TTC549 (cell line): Measurements from ENCODE around the gene ST8SIA6.
"Not testable (repeated sequence)": the region's sequence is repeated elsewhere in the genome, so short reads cannot be mapped to it uniquely, and the experiment has no call there.

Source experiments
- FAIRE-seq: peaks from 2 replicates; lab custom pipeline; 2012; peaks lifted over from hg19 to GRCh38; lab: Jason Lieb, UNC

ST8SIA6 gene

GRCh38 chr10:17343118-17343517 lies 111.3 kb downstream of the ST8SIA6 start:
- no peak for FAIRE-seq

- no peak for FAIRE-seq
Measured at GRCh38 chr10:17340144-17340829, 114.1 kb downstream of the ST8SIA6 start.

- no peak for FAIRE-seq
Measured at GRCh38 chr10:17335065-17335464, 119.3 kb downstream of the ST8SIA6 start.

- no peak for FAIRE-seq
Measured at GRCh38 chr10:17330501-17330900, 123.9 kb downstream of the ST8SIA6 start.

GRCh38 chr10:17326377-17326776 lies 128.0 kb downstream of the ST8SIA6 start:
- no peak for FAIRE-seq

GRCh38 chr10:17321957-17322356 lies 132.4 kb downstream of the ST8SIA6 start:
- not testable (repeated sequence) for FAIRE-seq

- FAIRE-seq: no peak
Measured at GRCh38 chr10:17316488-17317170, 137.8 kb downstream of the ST8SIA6 start.

- FAIRE-seq: no peak
Measured at GRCh38 chr10:17309435-17309834, 145.0 kb downstream of the ST8SIA6 start.

- FAIRE-seq: no peak
Measured at GRCh38 chr10:17307123-17307522, 147.3 kb downstream of the ST8SIA6 start.

- no peak for FAIRE-seq
Measured at GRCh38 chr10:17292375-17292774, 162.0 kb downstream of the ST8SIA6 start.

GRCh38 chr10:17290226-17290625 lies 164.2 kb downstream of the ST8SIA6 start:
- no peak for FAIRE-seq

- FAIRE-seq: no peak
Measured at GRCh38 chr10:17289763-17290162, 164.6 kb downstream of the ST8SIA6 start.

- FAIRE-seq: no peak
Measured at GRCh38 chr10:17286562-17287550, 167.5 kb downstream of the ST8SIA6 start.

- no peak for FAIRE-seq
Measured at GRCh38 chr10:17282311-17282710, 172.1 kb downstream of the ST8SIA6 start.

- no peak for FAIRE-seq
Measured at GRCh38 chr10:17278607-17279240, 175.7 kb downstream of the ST8SIA6 start.

GRCh38 chr10:17276756-17277424 lies 177.5 kb downstream of the ST8SIA6 start:
- no peak for FAIRE-seq

- no peak for FAIRE-seq
Measured at GRCh38 chr10:17273403-17273802, 181.0 kb downstream of the ST8SIA6 start.

- no peak for FAIRE-seq
Measured at GRCh38 chr10:17272648-17273047, 181.7 kb downstream of the ST8SIA6 start.
